Mesendoderm (in vitro differentiated cells): ENCODE results near the gene TTC3.

Source experiments
- DNase-seq: peaks from one replicate; pipeline ENCODE4 v3.0.0; 2013
- H2AK5ac ChIP-seq: 2 replicates; pipeline ENCODE4 v1.6.1; 2013; ENCODE audit warnings: low read length, inconsistent platforms
- H2BK120ac ChIP-seq: 2 replicates; pipeline ENCODE4 v1.6.1; 2013; ENCODE audit warnings: low read depth, mild to moderate bottlenecking, low read length, moderate library complexity, mixed read lengths
- H2BK15ac ChIP-seq: replicated peaks from 2 replicates; pipeline ENCODE4 v1.6.1; 2013; ENCODE audit warnings: low read depth, mild to moderate bottlenecking, moderate library complexity
- H2BK5ac ChIP-seq: 2 replicates; pipeline ENCODE4 v1.6.1; 2013; ENCODE audit warnings: low read length, inconsistent platforms
- H3K18ac ChIP-seq: 2 replicates; pipeline ENCODE4 v1.6.1; 2013; ENCODE audit warnings: mild to moderate bottlenecking, low read length, mixed read lengths
- H3K23ac ChIP-seq: one replicate; pipeline ENCODE4 v1.6.1; 2013; ENCODE audit warnings: low read length
- H3K27ac ChIP-seq: 2 replicates; pipeline ENCODE4 v1.5.1; 2013; ENCODE audit warnings: low read depth, mild to moderate bottlenecking, inconsistent platforms, low read length, moderate library complexity
- H3K27me3 ChIP-seq: 2 replicates; pipeline ENCODE4 v1.6.1; 2013; ENCODE audit warnings: low read length, control low read depth, mild to moderate bottlenecking, inconsistent platforms; ENCODE audit not compliant: insufficient read depth, poor library complexity
- H3K36me3 ChIP-seq: 2 replicates; pipeline ENCODE4 v1.6.1; 2013; ENCODE audit warnings: low read length, inconsistent platforms; ENCODE audit not compliant: control insufficient read depth, insufficient read depth
- H3K4ac ChIP-seq: one replicate; pipeline ENCODE4 v1.6.1; 2013; ENCODE audit warnings: low read depth, mild to moderate bottlenecking, low read length, moderate library complexity
- H3K4me1 ChIP-seq: 2 replicates; pipeline ENCODE4 v1.6.1; 2013; ENCODE audit warnings: low read depth, low read length, inconsistent platforms; ENCODE audit not compliant: control insufficient read depth
- H3K4me2 ChIP-seq: 2 replicates; pipeline ENCODE4 v1.6.1; 2013; ENCODE audit warnings: low read length
- H3K4me3 ChIP-seq: 2 replicates; pipeline ENCODE4 v1.5.1; 2013; ENCODE audit warnings: mild to moderate bottlenecking, low read length
- H3K56ac ChIP-seq: one replicate; pipeline ENCODE4 v1.6.1; 2013; ENCODE audit warnings: low read length
- H3K79me1 ChIP-seq: 2 replicates; pipeline ENCODE4 v1.6.1; 2013; ENCODE audit warnings: low read length, inconsistent platforms
- H3K79me2 ChIP-seq: 2 replicates; pipeline ENCODE4 v1.6.1; 2013; ENCODE audit warnings: mild to moderate bottlenecking, low read length; ENCODE audit not compliant: control insufficient read depth, insufficient read depth
- H3K9ac ChIP-seq: 2 replicates; pipeline ENCODE4 v1.6.1; 2013; ENCODE audit warnings: low read length, inconsistent platforms
- H4K5ac ChIP-seq: one replicate; pipeline ENCODE4 v1.6.1; 2013; ENCODE audit warnings: low read length
- H4K8ac ChIP-seq: one replicate; pipeline ENCODE4 v1.6.1; 2013; ENCODE audit warnings: low read depth, mild to moderate bottlenecking, control low read depth, low read length, moderate library complexity
- WGBS: extraction: QIAGEN DNeasy Blood & Tissue Kit; methylation state at CpG from one replicate; pipeline ENCODE4 v1.1.7; 2013; ENCODE audit warnings: low lambda C conversion rate, missing lambda C conversion rate; ENCODE audit not compliant: insufficient coverage; ENCODE audit errors: extremely low coverage; 5-methylcytosine and 5-hydroxymethylcytosine counted together

The TTC3 gene

DNA sequence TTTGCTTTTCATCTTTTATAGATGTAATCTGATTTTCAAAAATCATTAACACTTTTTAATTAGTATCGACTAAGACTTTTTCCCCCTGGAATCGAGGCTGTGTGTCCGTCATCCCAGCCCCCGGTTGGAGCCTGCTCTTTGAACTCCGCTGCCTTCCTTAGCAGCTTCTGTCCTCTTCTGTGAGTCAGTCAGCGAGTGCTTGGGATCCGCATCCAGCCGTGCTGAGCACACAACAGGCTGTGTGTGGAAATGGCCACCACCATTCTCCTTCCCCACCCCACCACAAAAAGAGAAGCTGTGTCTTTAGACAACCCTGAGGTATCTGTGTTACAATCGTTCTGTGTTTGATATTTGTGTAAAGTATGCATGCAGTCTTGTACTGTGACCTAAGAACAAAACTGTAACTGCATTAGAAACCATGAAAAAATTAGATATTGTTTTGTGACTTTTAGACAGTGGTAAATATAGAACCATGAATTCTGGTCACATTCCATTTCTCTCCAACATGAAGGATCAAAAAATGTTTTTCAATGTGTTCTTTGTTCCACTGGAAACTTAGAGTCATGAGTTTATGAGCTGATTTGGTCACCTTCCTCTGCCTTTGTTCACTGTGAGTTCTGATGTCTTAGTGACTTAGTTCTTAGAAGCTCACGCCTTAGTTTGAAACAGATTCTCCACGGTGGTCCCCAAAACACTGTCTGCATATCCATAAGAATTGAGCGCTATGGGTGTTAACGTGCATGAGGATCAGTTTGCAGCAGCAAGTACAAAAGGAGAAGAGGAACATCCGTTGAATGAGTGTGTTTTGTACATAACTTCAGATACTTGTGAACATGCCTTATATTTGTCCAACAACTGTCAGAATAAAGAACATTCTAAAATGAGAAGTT is 129.4 kb downstream of the TTC3 start:
- no peak overlapping the region for H3K4me3 ChIP-seq
- H3K36me3 ChIP-seq: peaks cover 6% of the 10 kb centered on the region
- no peak overlapping the region for H3K4me2 ChIP-seq
- H3K56ac ChIP-seq: no peak overlapping the region
- H3K4me1 ChIP-seq: no peaks in the 10 kb centered on the region
- H2BK15ac ChIP-seq: no peak overlapping the region
- no peak overlapping the region for H3K23ac ChIP-seq
- H2BK5ac ChIP-seq: no peak overlapping the region
- no peaks in the 10 kb centered on the region for H3K27me3 ChIP-seq
- no peak for DNase-seq
- H3K79me2 ChIP-seq: no peaks in the 10 kb centered on the region
- no peak overlapping the region for H4K8ac ChIP-seq
- no peak overlapping the region for H2BK120ac ChIP-seq
- WGBS: no CpG with 5 or more reads among the region's 14 CpGs
- no peaks in the 10 kb centered on the region for H3K79me1 ChIP-seq
- H2AK5ac ChIP-seq: no peak overlapping the region
- no peak overlapping the region for H3K4ac ChIP-seq
- no peak overlapping the region for H3K18ac ChIP-seq
- no peak overlapping the region for H3K27ac ChIP-seq
- no peak overlapping the region for H3K9ac ChIP-seq
- no peak overlapping the region for H4K5ac ChIP-seq

DNA sequence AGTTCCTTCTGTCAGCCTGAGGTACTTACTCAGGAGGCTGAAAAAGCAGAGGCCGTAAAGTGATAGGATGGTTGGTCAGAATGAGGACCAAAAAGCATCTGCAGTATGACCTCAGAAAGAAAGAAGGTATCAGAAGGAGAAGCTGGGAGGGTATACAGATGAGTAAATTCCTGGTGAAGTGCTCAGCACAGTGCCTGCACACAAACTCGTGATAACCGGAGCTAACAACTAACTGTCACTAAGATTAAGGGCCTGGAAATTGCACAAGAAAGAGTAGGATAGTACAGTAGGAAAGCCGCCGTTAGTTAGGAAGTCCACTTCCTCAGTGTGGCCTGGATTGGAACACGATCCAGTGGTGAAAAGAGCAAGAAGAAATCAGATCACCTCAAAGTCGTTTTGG is 131.5 kb downstream of the TTC3 start:
- Histone ChIP-seq H2AK5ac (no peak overlapping the region), H3K27me3 (no peaks in the 10 kb centered on the region), H2BK120ac (no peak overlapping the region), H3K18ac (no peak overlapping the region), H3K56ac (no peak overlapping the region), H2BK15ac (no peak overlapping the region), H3K36me3 (peaks cover 6% of the 10 kb centered on the region), H3K4me1 (no peaks in the 10 kb centered on the region), H3K4me3 (no peak overlapping the region), H2BK5ac (no peak overlapping the region), H4K8ac (no peak overlapping the region), H3K9ac (no peak overlapping the region), H3K4me2 (no peak overlapping the region), H3K23ac (no peak overlapping the region), H4K5ac (no peak overlapping the region), H3K4ac (no peak overlapping the region), H3K79me1 (no peaks in the 10 kb centered on the region), H3K79me2 (no peaks in the 10 kb centered on the region), H3K27ac (no peak overlapping the region)
- no CpG with 5 or more reads among the region's 7 CpGs for WGBS
- DNase-seq: no peak

- no peak for DNase-seq
- Histone ChIP-seq H3K27me3 (no peaks in the 10 kb centered on the region), H3K18ac (no peak overlapping the region), H3K4me2 (no peak overlapping the region), H3K56ac (no peak overlapping the region), H4K5ac (no peak overlapping the region), H3K4me1 (no peaks in the 10 kb centered on the region), H2BK120ac (no peak overlapping the region), H3K79me1 (no peaks in the 10 kb centered on the region), H3K79me2 (no peaks in the 10 kb centered on the region), H2BK15ac (no peak overlapping the region), H3K23ac (no peak overlapping the region), H3K27ac (no peak overlapping the region), H3K36me3 (peaks cover 2% of the 10 kb centered on the region), H2BK5ac (no peak overlapping the region), H3K9ac (no peak overlapping the region), H4K8ac (no peak overlapping the region), H3K4ac (no peak overlapping the region), H3K4me3 (no peak overlapping the region), H2AK5ac (no peak overlapping the region)
- no CpG with 5 or more reads among the region's 7 CpGs for WGBS
These were observed 133.4 kb downstream of the TTC3 start for GRCh38 chr21:37206496-37206895.

DNA sequence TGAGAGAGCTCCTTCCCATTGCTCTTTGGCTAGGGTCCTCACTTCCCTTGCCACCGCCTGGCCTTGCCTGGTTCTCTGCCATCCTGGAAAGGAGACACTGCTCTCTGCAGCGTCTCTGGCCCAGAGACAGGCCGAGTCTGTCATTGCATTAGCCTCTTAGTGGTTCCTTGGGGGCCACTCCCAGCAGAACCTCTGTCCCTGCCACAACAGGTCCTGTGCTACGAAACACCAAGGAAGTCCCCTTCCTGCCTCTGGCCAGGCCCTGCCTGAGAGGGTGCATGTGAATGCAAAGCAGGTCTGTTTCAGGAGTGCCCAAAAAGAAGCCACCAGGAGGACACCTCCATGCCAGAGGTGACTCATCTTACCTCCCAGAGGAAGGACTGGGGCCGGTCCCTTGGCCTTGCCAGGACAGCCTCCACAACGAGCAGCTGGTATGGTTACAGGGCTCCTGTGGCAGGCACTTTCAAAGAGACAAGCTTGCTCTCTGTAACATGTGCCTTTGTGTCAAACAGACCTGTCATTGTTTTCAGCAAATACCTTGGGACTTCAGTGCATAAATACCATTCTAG is 134.5 kb downstream of the TTC3 start:
- H2BK5ac ChIP-seq: no peak overlapping the region
- no peak overlapping the region for H3K27ac ChIP-seq
- no peak overlapping the region for H3K18ac ChIP-seq
- H3K4me1 ChIP-seq: no peaks in the 10 kb centered on the region
- H3K79me2 ChIP-seq: no peaks in the 10 kb centered on the region
- no peaks in the 10 kb centered on the region for H3K36me3 ChIP-seq
- DNase-seq: no peak
- no peak overlapping the region for H3K4me3 ChIP-seq
- H3K9ac ChIP-seq: no peak overlapping the region
- no peak overlapping the region for H3K4me2 ChIP-seq
- H3K56ac ChIP-seq: no peak overlapping the region
- H2BK15ac ChIP-seq: no peak overlapping the region
- no peak overlapping the region for H4K5ac ChIP-seq
- H3K23ac ChIP-seq: no peak overlapping the region
- no peak overlapping the region for H4K8ac ChIP-seq
- H2AK5ac ChIP-seq: no peak overlapping the region
- H3K79me1 ChIP-seq: no peaks in the 10 kb centered on the region
- WGBS: no CpG with 5 or more reads among the region's 6 CpGs
- H3K4ac ChIP-seq: no peak overlapping the region
- H2BK120ac ChIP-seq: no peak overlapping the region
- H3K27me3 ChIP-seq: no peaks in the 10 kb centered on the region

- DNase-seq: no peak
- no peak overlapping the region for H3K27ac ChIP-seq
- H3K79me1 ChIP-seq: no peaks in the 10 kb centered on the region
These were observed 135.1 kb downstream of the TTC3 start for GRCh38 chr21:37208056-37208721.

More at GRCh38 chr21:37208056-37208721, 135.1 kb downstream of the TTC3 start:
- Histone ChIP-seq H2AK5ac (no peak overlapping the region), H2BK120ac (no peak overlapping the region), H2BK15ac (no peak overlapping the region), H3K4me1 (no peaks in the 10 kb centered on the region), H3K23ac (no peak overlapping the region), H4K5ac (no peak overlapping the region), H3K56ac (no peak overlapping the region), H3K9ac (no peak overlapping the region), H3K79me2 (no peaks in the 10 kb centered on the region), H3K4me2 (no peak overlapping the region), H3K18ac (no peak overlapping the region), H3K4ac (no peak overlapping the region), H3K27me3 (no peaks in the 10 kb centered on the region), H4K8ac (no peak overlapping the region), H3K4me3 (no peak overlapping the region), H3K36me3 (no peaks in the 10 kb centered on the region), H2BK5ac (no peak overlapping the region)
- WGBS: no CpG with 5 or more reads among the region's 15 CpGs
